Measurements from ENCODE around the gene CD247. TPM values are rescaled to one million over a fixed set of nuclear protein-coding genes. Genes with fewer than 3 reads are reported as not detected.
A peak's percentile ranks its signal among the peaks of the same experiment; 100 is the strongest.

CD247 gene
- 1 to 10 TPM in 3 of 4 donors, not detected in 1; 1.5 to 6.4 (median 3.4) TPM for total RNA-seq

DNA sequence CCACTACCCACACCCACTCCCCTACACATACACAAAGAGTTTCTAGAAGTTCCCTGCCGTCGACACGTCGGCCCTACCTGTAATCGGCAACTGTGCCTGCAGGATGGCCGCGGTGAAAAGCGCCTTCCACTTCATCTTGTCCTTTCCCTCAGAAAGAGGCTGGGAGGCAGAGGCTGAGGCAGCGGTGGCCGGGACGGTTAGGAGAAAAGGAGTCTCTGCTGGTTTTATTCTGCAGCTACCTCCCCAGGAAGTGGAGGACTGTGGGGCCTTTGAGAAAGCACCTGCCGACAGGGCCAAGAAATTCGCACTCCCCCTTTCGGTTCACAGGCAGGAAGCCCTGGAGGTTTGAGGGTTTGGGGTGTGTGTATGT lies at the start of gene CD247:
CD247 (minus strand) TSS at position 199 of the 370 bp plus-strand sequence; CDS start at position 135, 64 bp downstream.
- H3K4me3 ChIP-seq, result peak within 1 kb of the TSS in 1 of 4 donors; percentile 28
- intact Hi-C loops (cut with DNase I; ENCODE audit: low total_unique reads) (no loop called here), in situ Hi-C loops (cut with MboI; ENCODE audit: low pct_ligation_motif_present in 1 of 4, low pct_unique_long_range_greater_than_20kb in 1 of 4, low sequenced_read_pairs in 3 of 4) (no loop called here)
- no peaks in the 10 kb centered on the region for H3K27me3 ChIP-seq
- H3K9me3 ChIP-seq, result no peaks in the 10 kb centered on the region
- 79 to 80% methylated on average over 9 to 14 of the region's 14 CpGs for WGBS, 2 donors (ENCODE audit: low coverage in 1 of 2)
- no peaks in the 10 kb centered on the region for H3K36me3 ChIP-seq
- H3K4me1 ChIP-seq, result no peaks in the 10 kb centered on the region
- TF ChIP-seq POLR2A (IDR thresholded peaks at IDR 0.05), result peak; percentile 38
- no peak for TF ChIP-seq POLR2AphosphoS5 (IDR thresholded peaks at IDR 0.05)
- TF ChIP-seq, protein P1, sequence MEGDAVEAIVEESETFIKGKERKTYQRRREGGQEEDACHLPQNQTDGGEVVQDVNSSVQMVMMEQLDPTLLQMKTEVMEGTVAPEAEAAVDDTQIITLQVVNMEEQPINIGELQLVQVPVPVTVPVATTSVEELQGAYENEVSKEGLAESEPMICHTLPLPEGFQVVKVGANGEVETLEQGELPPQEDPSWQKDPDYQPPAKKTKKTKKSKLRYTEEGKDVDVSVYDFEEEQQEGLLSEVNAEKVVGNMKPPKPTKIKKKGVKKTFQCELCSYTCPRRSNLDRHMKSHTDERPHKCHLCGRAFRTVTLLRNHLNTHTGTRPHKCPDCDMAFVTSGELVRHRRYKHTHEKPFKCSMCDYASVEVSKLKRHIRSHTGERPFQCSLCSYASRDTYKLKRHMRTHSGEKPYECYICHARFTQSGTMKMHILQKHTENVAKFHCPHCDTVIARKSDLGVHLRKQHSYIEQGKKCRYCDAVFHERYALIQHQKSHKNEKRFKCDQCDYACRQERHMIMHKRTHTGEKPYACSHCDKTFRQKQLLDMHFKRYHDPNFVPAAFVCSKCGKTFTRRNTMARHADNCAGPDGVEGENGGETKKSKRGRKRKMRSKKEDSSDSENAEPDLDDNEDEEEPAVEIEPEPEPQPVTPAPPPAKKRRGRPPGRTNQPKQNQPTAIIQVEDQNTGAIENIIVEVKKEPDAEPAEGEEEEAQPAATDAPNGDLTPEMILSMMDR (IDR thresholded peaks at IDR 0.05), result no peak
- TF ChIP-seq EP300 (IDR thresholded peaks at IDR 0.05; ENCODE audit: low read depth), result no peak
- DNase-seq, result peak; percentile 29
- H3K27ac ChIP-seq, result peak within 1 kb of the TSS; percentile 28 to 47 (median 38)

DNA sequence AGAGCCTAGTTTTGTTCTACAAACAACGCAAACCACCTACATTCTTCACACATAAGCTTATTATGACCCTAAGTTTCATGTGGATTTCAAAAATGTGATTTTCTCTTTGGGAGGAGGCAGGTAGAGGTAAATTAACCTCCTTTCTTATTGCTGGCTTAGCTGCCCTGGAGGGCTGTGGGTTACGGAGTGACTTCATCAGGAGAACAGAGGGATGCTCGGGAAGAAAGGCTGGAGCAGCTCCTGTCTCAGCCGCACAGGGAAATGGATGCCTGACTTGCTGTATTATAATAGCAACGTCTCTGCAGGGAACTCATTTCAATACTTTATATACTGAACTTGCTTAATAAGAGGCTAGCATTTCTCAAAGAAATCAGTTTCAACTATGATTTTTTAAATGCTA lies 49.3 kb upstream of the CD247 start:
- Histone ChIP-seq H3K9me3 (no peaks in the 10 kb centered on the region), H3K27ac (no peak overlapping the region), H3K4me3 (no peak overlapping the region), H3K4me1 (no peaks in the 10 kb centered on the region), H3K27me3 (no peaks in the 10 kb centered on the region), H3K36me3 (no peaks in the 10 kb centered on the region)
- in situ Hi-C loops (cut with MboI; ENCODE audit: low pct_ligation_motif_present in 1 of 4, low pct_unique_long_range_greater_than_20kb in 1 of 4, low sequenced_read_pairs in 3 of 4) (no loop called here), intact Hi-C loops (cut with DNase I; ENCODE audit: low total_unique reads) (no loop called here)
- DNase-seq, result no peak
- 53 to 64% methylated on average over 2 to 5 of the region's 5 CpGs for WGBS, 2 donors (ENCODE audit: low coverage in 1 of 2)
- TF ChIP-seq POLR2A (IDR thresholded peaks at IDR 0.05) (no peak), EP300 (IDR thresholded peaks at IDR 0.05; ENCODE audit: low read depth) (no peak), POLR2AphosphoS5 (IDR thresholded peaks at IDR 0.05) (no peak)
- TF ChIP-seq, protein P1 (IDR thresholded peaks at IDR 0.05), result no peak

DNA sequence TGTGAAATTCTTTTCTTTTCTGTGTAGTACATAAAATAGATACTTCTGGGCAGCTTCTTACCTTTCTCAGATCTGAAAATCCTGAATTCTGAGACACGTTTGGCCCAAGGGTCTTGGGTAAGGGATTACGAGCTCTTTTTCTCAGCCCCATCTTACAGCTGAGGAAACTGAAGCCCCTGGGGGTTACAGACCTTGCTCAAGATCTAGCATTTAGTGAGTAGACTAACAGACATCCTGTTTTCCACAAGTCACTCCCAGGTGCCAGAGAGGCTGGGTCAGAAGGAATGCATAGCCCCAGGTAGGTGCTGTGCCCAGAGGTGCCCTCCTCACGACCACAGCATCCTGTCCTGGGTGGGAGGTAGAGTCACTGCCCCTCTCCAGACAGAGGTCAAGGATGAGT lies 48.4 kb upstream of the CD247 start:
- no peak for TF ChIP-seq EP300 (IDR thresholded peaks at IDR 0.05; ENCODE audit: low read depth)
- TF ChIP-seq POLR2AphosphoS5 (IDR thresholded peaks at IDR 0.05), result no peak
- no peak for TF ChIP-seq POLR2A (IDR thresholded peaks at IDR 0.05)
- TF ChIP-seq, protein P1 (IDR thresholded peaks at IDR 0.05), result no peak
- Histone ChIP-seq H3K27me3 (no peaks in the 10 kb centered on the region), H3K4me1 (no peaks in the 10 kb centered on the region), H3K9me3 (no peaks in the 10 kb centered on the region), H3K36me3 (no peaks in the 10 kb centered on the region), H3K4me3 (no peak overlapping the region), H3K27ac (no peak overlapping the region)
- WGBS, 2 donors (ENCODE audit: low coverage in 1 of 2), result 89% methylated on average over 3 of the region's 3 CpGs; no CpG with 5 or more reads in 1 of the 2 donors
- intact Hi-C loops (cut with DNase I; ENCODE audit: low total_unique reads) (no loop called here), in situ Hi-C loops (cut with MboI; ENCODE audit: low pct_ligation_motif_present in 1 of 4, low pct_unique_long_range_greater_than_20kb in 1 of 4, low sequenced_read_pairs in 3 of 4) (no loop called here)
- no peak for DNase-seq

- Histone ChIP-seq H3K27me3 (no peaks in the 10 kb centered on the region), H3K36me3 (no peaks in the 10 kb centered on the region), H3K4me1 (no peaks in the 10 kb centered on the region), H3K9me3 (no peaks in the 10 kb centered on the region), H3K4me3 (no peak overlapping the region), H3K27ac (no peak overlapping the region)
- intact Hi-C loops (cut with DNase I; ENCODE audit: low total_unique reads) (no loop called here), in situ Hi-C loops (cut with MboI; ENCODE audit: low pct_ligation_motif_present in 1 of 4, low pct_unique_long_range_greater_than_20kb in 1 of 4, low sequenced_read_pairs in 3 of 4) (no loop called here)
- no peak for DNase-seq
- WGBS, 2 donors (ENCODE audit: low coverage in 1 of 2), result 77 to 90% methylated on average over 5 of the region's 5 CpGs
- TF ChIP-seq POLR2AphosphoS5 (IDR thresholded peaks at IDR 0.05), result no peak
Observed at GRCh38 chr1:167565922-167566321, 47.6 kb upstream of the CD247 start.

GRCh38 chr1:167564612-167565270 lies 46.4 kb upstream of the CD247 start:
- intact Hi-C loops (cut with DNase I; ENCODE audit: low total_unique reads), result no loop called here
- no peak for TF ChIP-seq EP300 (IDR thresholded peaks at IDR 0.05; ENCODE audit: low read depth)

More at GRCh38 chr1:167564612-167565270, 46.4 kb upstream of the CD247 start:
- H3K4me1 ChIP-seq, result no peaks in the 10 kb centered on the region
- no peaks in the 10 kb centered on the region for H3K27me3 ChIP-seq
- no peak overlapping the region for H3K4me3 ChIP-seq
- no peaks in the 10 kb centered on the region for H3K9me3 ChIP-seq
- WGBS, 2 donors (ENCODE audit: low coverage in 1 of 2), result 81 to 100% methylated on average over 2 to 5 of the region's 5 CpGs
- H3K27ac ChIP-seq, result no peak overlapping the region
- in situ Hi-C loops (cut with MboI; ENCODE audit: low pct_ligation_motif_present in 1 of 4, low pct_unique_long_range_greater_than_20kb in 1 of 4, low sequenced_read_pairs in 3 of 4), result no loop called here
- H3K36me3 ChIP-seq, result no peaks in the 10 kb centered on the region
- DNase-seq, result no peak

Measured in transverse colon (tissue), 4 donors.